GM06990 (cell line): ENCODE results near the gene METAP2.
"Not testable (repeated sequence)": the region's sequence is repeated elsewhere in the genome, so short reads cannot be mapped to it uniquely, and the experiment has no call there.

ENCODE experiments used
- DNase-seq: peaks from one replicate; pipeline ENCODE4 v3.0.0-alpha.2; 2011; ENCODE audit not compliant: insufficient read length; ENCODE audit errors: extremely low read depth
- H3K27me3 ChIP-seq: replicated peaks from 2 replicates; pipeline ENCODE4 v1.6.0; 2011; ENCODE audit warnings: low read length; ENCODE audit not compliant: control insufficient read depth, insufficient read depth
- H3K36me3 ChIP-seq: 2 replicates; pipeline ENCODE4 v1.5.1; 2011; ENCODE audit warnings: low read length; ENCODE audit not compliant: control insufficient read depth, insufficient read depth
- H3K4me3 ChIP-seq: replicated peaks from 2 replicates; pipeline ENCODE4 v1.5.1; 2011; ENCODE audit warnings: low read depth, mild to moderate bottlenecking, control low read depth, low read length
- TF ChIP-seq, protein P1 (sequence below): IDR thresholded peaks from 2 replicates; pipeline ENCODE4 v1.5.1; 2011; ENCODE audit warnings: low read length, control low read depth, mild to moderate bottlenecking, inconsistent platforms; ENCODE audit not compliant: insufficient read depth, poor library complexity, severe bottlenecking

Gene METAP2

GRCh38 chr12:95460105-95460504 is 13.8 kb upstream of the METAP2 start:
- no peak overlapping the region for H3K4me3 ChIP-seq
- no peak for DNase-seq
- H3K36me3 ChIP-seq: no peaks in the 10 kb centered on the region
- TF ChIP-seq, protein P1, sequence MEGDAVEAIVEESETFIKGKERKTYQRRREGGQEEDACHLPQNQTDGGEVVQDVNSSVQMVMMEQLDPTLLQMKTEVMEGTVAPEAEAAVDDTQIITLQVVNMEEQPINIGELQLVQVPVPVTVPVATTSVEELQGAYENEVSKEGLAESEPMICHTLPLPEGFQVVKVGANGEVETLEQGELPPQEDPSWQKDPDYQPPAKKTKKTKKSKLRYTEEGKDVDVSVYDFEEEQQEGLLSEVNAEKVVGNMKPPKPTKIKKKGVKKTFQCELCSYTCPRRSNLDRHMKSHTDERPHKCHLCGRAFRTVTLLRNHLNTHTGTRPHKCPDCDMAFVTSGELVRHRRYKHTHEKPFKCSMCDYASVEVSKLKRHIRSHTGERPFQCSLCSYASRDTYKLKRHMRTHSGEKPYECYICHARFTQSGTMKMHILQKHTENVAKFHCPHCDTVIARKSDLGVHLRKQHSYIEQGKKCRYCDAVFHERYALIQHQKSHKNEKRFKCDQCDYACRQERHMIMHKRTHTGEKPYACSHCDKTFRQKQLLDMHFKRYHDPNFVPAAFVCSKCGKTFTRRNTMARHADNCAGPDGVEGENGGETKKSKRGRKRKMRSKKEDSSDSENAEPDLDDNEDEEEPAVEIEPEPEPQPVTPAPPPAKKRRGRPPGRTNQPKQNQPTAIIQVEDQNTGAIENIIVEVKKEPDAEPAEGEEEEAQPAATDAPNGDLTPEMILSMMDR: no peak
- H3K27me3 ChIP-seq: no peaks in the 10 kb centered on the region

DNA sequence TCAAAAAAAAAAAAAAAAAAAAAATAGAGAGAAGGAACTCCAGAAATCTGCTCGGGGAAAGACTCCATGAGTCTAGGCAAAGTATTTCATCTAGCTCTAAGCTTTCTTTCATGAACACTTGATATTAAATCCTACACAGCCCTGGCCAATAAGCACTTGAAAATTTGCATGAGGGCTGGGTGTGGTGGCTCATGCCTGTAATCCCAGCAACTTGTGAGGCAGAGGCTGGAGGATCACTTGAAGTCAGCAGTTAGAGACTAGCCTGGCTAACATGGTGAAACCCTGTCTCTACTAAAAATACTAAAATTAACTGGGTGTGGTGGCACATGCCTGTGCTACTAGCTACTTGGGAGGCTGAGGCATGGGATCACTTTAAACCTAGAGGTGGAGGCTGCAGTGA is 13.1 kb upstream of the METAP2 start:
- DNase-seq: no peak
- H3K27me3 ChIP-seq: no peaks in the 10 kb centered on the region
- no peak overlapping the region for H3K4me3 ChIP-seq
- TF ChIP-seq, protein P1: no peak
- no peaks in the 10 kb centered on the region for H3K36me3 ChIP-seq

DNA sequence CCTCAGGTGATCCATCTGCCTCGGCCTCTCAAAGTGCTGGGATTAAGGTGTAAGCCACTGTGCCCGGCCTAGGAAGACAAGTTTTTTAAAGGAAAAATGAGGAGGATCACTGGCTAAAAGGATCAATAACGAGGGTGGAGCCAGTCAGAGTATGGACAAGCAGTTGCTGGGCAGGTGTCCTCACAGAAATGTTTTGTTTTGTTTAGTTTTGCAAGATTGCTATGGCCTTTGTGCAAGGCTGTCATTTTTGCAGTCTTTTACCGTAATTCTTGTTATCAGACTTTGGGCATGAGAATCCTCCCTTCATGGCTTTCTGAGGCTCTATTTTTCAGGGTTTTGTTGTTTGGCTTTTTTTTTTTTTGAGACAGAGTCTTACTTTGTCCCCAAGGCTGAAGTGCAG is 11.9 kb upstream of the METAP2 start:
- H3K27me3 ChIP-seq: no peaks in the 10 kb centered on the region
- H3K36me3 ChIP-seq: no peaks in the 10 kb centered on the region
- TF ChIP-seq, protein P1: no peak
- no peak for DNase-seq
- H3K4me3 ChIP-seq: no peak overlapping the region

DNA sequence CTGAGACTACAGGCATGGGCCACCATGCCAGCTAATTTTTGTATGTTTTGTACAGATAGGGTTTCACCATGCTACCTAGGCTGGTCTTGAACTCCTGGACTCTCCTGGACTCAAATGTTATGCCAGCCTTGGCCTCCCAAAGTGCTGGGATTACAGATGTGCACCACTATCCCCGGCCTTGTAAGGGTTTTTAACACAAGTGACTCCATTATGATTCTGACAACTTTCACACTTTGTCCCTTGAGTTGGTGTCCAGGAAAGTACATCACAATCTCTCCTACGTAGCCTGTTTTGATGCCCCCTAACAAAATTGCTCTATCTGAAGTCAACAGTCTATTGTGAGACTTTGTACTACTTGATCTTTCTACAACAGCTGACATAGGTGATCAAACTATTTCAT is 11.4 kb upstream of the METAP2 start:
- TF ChIP-seq, protein P1: no peak
- no peak overlapping the region for H3K4me3 ChIP-seq
- no peaks in the 10 kb centered on the region for H3K36me3 ChIP-seq
- DNase-seq: no peak
- no peaks in the 10 kb centered on the region for H3K27me3 ChIP-seq

DNA sequence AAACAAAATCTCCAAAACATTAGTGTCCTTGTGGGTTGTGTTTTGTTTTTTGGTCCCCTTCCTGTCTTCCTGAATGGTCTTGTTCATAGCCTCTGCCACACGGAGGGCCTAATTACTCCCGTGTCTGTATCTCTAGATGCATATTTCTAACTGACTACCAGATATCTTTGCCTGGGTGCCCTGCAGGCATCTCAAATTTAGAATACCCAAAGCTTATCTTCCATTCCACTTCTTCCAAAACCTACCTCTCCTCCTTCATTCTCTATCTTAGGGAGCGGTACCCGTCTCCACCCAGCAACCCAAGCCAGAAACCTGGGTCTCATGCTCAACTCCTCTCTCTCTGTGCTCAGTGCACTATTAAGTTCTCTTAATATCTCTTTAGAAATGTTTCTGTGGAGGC is 10.9 kb upstream of the METAP2 start:
- TF ChIP-seq, protein P1: no peak
- no peaks in the 10 kb centered on the region for H3K36me3 ChIP-seq
- no peaks in the 10 kb centered on the region for H3K27me3 ChIP-seq
- DNase-seq: no peak
- H3K4me3 ChIP-seq: no peak overlapping the region

GRCh38 chr12:95463776-95464175 is 10.2 kb upstream of the METAP2 start:
- not testable (repeated sequence) for DNase-seq, H3K27me3 ChIP-seq, H3K36me3 ChIP-seq, H3K4me3 ChIP-seq

DNA sequence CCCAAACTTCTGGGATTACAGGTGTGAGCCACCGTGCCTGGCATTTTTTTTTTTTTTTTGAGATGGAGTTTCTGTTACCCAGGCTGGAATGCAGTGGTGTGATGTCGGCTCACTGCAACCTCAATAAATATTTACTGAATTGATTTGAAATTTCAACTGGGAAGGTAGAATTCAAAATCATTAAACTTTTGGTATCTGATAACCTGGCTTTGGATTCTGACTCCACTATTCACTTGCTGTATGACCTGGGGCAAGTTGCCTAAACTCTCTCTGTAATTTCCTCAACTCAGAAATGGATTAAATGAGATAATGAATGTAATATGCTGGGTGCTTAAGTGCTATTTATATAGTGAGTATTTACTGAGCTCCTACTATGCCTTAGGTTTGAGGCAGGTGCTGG is 8.7 kb upstream of the METAP2 start:
- no peak for DNase-seq
- no peak overlapping the region for H3K4me3 ChIP-seq
- TF ChIP-seq, protein P1: no peak

More for the DNA sequence above, 8.7 kb upstream of the METAP2 start:
- H3K27me3 ChIP-seq: no peaks in the 10 kb centered on the region
- H3K36me3 ChIP-seq: no peaks in the 10 kb centered on the region
